Measurements from ENCODE around the gene SLC15A4.

SLC15A4 gene

GRCh38 chr12:128784030-128784760, 39.6 kb downstream of the SLC15A4 start:
- H3K4me1 Mint-ChIP-seq (ENCODE audit: low read depth), result peaks cover 21% of the 10 kb centered on the region
- H3K27me3 Mint-ChIP-seq, result no peaks in the 10 kb centered on the region
- no peak overlapping the region for H3K4me3 Mint-ChIP-seq
- no peaks in the 10 kb centered on the region for H3K36me3 Mint-ChIP-seq (ENCODE audit: low read depth)
- H3K27ac Mint-ChIP-seq, result no peak overlapping the region
- H3K9me3 Mint-ChIP-seq, result no peaks in the 10 kb centered on the region

DNA sequence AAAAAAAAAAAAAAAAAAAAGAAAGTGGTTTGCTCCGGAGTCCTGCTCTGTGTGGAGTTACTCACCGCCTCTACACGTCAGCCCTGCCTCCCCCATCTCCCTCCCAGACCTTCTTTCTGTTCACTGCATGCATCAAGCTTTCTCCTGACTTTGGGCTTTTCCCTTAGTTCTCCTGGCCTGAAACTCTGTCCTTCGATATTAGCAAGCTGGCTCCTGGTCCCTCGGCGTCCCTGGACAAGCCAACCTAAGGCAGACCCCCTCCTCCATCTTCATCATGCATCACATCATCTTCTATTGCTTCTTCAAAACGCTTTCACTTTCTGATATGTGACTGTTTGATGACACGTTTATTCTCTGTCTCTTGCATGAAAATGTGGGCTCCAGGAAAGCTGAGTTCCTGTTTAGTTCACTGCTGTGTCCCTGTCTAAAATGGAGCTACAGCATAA, 40.6 kb downstream of the SLC15A4 start:
- no peaks in the 10 kb centered on the region for H3K27me3 Mint-ChIP-seq
- peak overlapping the region; percentile 77 for H3K4me3 Mint-ChIP-seq
- H3K27ac Mint-ChIP-seq, result peak overlapping the region; percentile 95
- H3K36me3 Mint-ChIP-seq (ENCODE audit: low read depth), result no peaks in the 10 kb centered on the region
- peaks cover 20% of the 10 kb centered on the region for H3K4me1 Mint-ChIP-seq (ENCODE audit: low read depth)
- no peaks in the 10 kb centered on the region for H3K9me3 Mint-ChIP-seq

- H3K4me3 Mint-ChIP-seq, result no peak overlapping the region
- H3K36me3 Mint-ChIP-seq (ENCODE audit: low read depth), result no peaks in the 10 kb centered on the region
- no peaks in the 10 kb centered on the region for H3K27me3 Mint-ChIP-seq
- no peaks in the 10 kb centered on the region for H3K9me3 Mint-ChIP-seq
- peaks cover 20% of the 10 kb centered on the region for H3K4me1 Mint-ChIP-seq (ENCODE audit: low read depth)
- no peak overlapping the region for H3K27ac Mint-ChIP-seq
These were observed 43.9 kb downstream of the SLC15A4 start for GRCh38 chr12:128779901-128780300.

DNA sequence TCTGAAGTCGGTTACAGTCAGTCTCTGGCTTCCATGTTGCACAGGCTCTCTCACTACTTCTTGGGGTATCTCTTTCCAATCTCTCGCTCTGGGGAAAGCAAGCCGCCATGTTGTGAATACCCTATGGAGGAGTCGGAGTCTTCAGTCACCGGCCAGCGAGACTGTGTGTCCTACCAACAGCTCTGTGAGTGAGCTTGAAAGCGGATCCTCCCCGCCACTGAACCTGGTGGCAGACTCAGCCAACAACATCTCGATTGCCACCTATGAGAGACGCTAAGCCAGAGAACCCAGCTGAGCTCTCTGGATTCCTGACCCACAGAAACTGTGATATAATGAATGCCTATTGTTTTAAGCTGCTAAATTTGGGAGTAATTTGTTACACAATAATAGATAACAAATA, 51.5 kb downstream of the SLC15A4 start:
- Mint-ChIP-seq H3K4me3 (no peak overlapping the region), H3K9me3 (no peaks in the 10 kb centered on the region), H3K4me1 (ENCODE audit: low read depth) (no peaks in the 10 kb centered on the region), H3K27me3 (peaks cover 4% of the 10 kb centered on the region), H3K27ac (no peak overlapping the region), H3K36me3 (ENCODE audit: low read depth) (no peaks in the 10 kb centered on the region)

GRCh38 chr12:128771681-128772080, 52.1 kb downstream of the SLC15A4 start:
- no peak overlapping the region for H3K4me3 Mint-ChIP-seq
- no peaks in the 10 kb centered on the region for H3K36me3 Mint-ChIP-seq (ENCODE audit: low read depth)
- no peaks in the 10 kb centered on the region for H3K9me3 Mint-ChIP-seq
- H3K27me3 Mint-ChIP-seq, result peaks cover 4% of the 10 kb centered on the region
- H3K4me1 Mint-ChIP-seq (ENCODE audit: low read depth), result no peaks in the 10 kb centered on the region
- no peak overlapping the region for H3K27ac Mint-ChIP-seq

- no peak overlapping the region for H3K27ac Mint-ChIP-seq
- no peaks in the 10 kb centered on the region for H3K36me3 Mint-ChIP-seq (ENCODE audit: low read depth)
- H3K4me1 Mint-ChIP-seq (ENCODE audit: low read depth), result no peaks in the 10 kb centered on the region
These were observed 56.2 kb downstream of the SLC15A4 start for GRCh38 chr12:128767518-128767917.

GRCh38 chr12:128766738-128767501, 56.8 kb downstream of the SLC15A4 start:
- H3K36me3 Mint-ChIP-seq (ENCODE audit: low read depth), result no peaks in the 10 kb centered on the region
- no peaks in the 10 kb centered on the region for H3K9me3 Mint-ChIP-seq
- no peaks in the 10 kb centered on the region for H3K4me1 Mint-ChIP-seq (ENCODE audit: low read depth)
- no peak overlapping the region for H3K27ac Mint-ChIP-seq
- no peak overlapping the region for H3K4me3 Mint-ChIP-seq
- H3K27me3 Mint-ChIP-seq, result peaks cover 4% of the 10 kb centered on the region

More at GRCh38 chr12:128767518-128767917, 56.2 kb downstream of the SLC15A4 start:
- H3K27me3 Mint-ChIP-seq, result peaks cover 4% of the 10 kb centered on the region
- no peaks in the 10 kb centered on the region for H3K9me3 Mint-ChIP-seq
- H3K4me3 Mint-ChIP-seq, result no peak overlapping the region

GRCh38 chr12:128763395-128763794, 60.4 kb downstream of the SLC15A4 start:
- Mint-ChIP-seq H3K9me3 (no peaks in the 10 kb centered on the region), H3K4me1 (ENCODE audit: low read depth) (no peaks in the 10 kb centered on the region), H3K27ac (no peak overlapping the region)

GRCh38 chr12:128761379-128761790, 62.4 kb downstream of the SLC15A4 start:
- Mint-ChIP-seq H3K27me3 (no peaks in the 10 kb centered on the region), H3K27ac (no peak overlapping the region), H3K36me3 (ENCODE audit: low read depth) (no peaks in the 10 kb centered on the region), H3K4me3 (no peak overlapping the region), H3K9me3 (no peaks in the 10 kb centered on the region), H3K4me1 (ENCODE audit: low read depth) (no peaks in the 10 kb centered on the region)

More at GRCh38 chr12:128763395-128763794, 60.4 kb downstream of the SLC15A4 start:
- Mint-ChIP-seq H3K36me3 (ENCODE audit: low read depth) (no peaks in the 10 kb centered on the region), H3K4me3 (no peak overlapping the region), H3K27me3 (peaks cover 4% of the 10 kb centered on the region)

- no peaks in the 10 kb centered on the region for H3K27me3 Mint-ChIP-seq
- no peaks in the 10 kb centered on the region for H3K36me3 Mint-ChIP-seq (ENCODE audit: low read depth)
- no peaks in the 10 kb centered on the region for H3K4me1 Mint-ChIP-seq (ENCODE audit: low read depth)
- no peak overlapping the region for H3K27ac Mint-ChIP-seq
- peaks cover 9% of the 10 kb centered on the region for H3K9me3 Mint-ChIP-seq
- no peak overlapping the region for H3K4me3 Mint-ChIP-seq
These were observed 68.2 kb downstream of the SLC15A4 start for GRCh38 chr12:128755566-128755965.

- no peak overlapping the region for H3K4me3 Mint-ChIP-seq
These were observed 69.5 kb downstream of the SLC15A4 start for GRCh38 chr12:128754275-128754674.

DNA sequence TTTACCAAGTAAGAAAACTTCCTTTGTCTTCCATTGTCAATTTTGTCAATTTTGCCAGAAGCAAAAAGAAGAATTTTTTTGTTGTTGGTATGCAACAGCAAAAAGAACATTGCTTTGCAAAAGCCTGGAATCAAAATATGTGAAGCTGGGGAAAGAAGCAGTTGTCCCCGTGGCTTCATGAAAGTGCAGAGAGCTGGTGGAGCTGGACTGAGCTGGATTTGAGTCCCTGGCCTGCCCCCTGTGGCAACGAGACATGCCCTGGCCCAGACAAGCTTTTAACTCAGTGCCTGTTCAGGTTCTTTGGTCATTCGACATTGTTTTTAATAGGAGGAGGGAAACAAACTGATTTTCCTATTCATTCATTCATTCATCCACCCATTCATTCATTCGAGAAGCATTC, 70.3 kb downstream of the SLC15A4 start:
- Mint-ChIP-seq H3K36me3 (ENCODE audit: low read depth) (no peaks in the 10 kb centered on the region), H3K27ac (no peak overlapping the region), H3K27me3 (no peaks in the 10 kb centered on the region), H3K4me3 (no peak overlapping the region), H3K4me1 (ENCODE audit: low read depth) (no peaks in the 10 kb centered on the region), H3K9me3 (peaks cover 9% of the 10 kb centered on the region)

More at GRCh38 chr12:128754275-128754674, 69.5 kb downstream of the SLC15A4 start:
- peaks cover 9% of the 10 kb centered on the region for H3K9me3 Mint-ChIP-seq
- no peaks in the 10 kb centered on the region for H3K36me3 Mint-ChIP-seq (ENCODE audit: low read depth)
- no peaks in the 10 kb centered on the region for H3K27me3 Mint-ChIP-seq
- H3K4me1 Mint-ChIP-seq (ENCODE audit: low read depth), result no peaks in the 10 kb centered on the region
- no peak overlapping the region for H3K27ac Mint-ChIP-seq

DNA sequence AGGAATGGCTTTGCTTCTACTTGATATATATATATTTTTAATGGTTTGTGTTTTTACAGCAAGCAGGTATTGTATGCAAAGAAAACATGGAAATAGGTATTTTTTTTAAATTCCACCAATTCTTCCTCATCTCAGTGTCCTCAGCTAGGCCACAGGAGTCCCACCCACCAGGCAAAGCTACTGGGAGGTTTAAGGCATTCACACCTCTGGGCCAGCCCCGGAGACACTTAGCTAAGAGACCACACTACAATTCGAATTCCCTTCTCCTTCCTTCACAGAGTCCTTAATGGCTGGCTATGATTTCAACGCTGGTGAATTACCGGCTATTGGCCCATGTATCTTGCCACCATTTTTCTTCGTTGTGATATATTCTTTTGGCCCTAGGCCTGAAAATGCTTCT, 71.4 kb downstream of the SLC15A4 start:
- no peak overlapping the region for H3K27ac Mint-ChIP-seq
- no peaks in the 10 kb centered on the region for H3K27me3 Mint-ChIP-seq
- peaks cover 9% of the 10 kb centered on the region for H3K9me3 Mint-ChIP-seq
- no peaks in the 10 kb centered on the region for H3K4me1 Mint-ChIP-seq (ENCODE audit: low read depth)
- no peak overlapping the region for H3K4me3 Mint-ChIP-seq
- H3K36me3 Mint-ChIP-seq (ENCODE audit: low read depth), result no peaks in the 10 kb centered on the region

GRCh38 chr12:128747441-128747840, 76.3 kb downstream of the SLC15A4 start:
- peaks cover 3% of the 10 kb centered on the region for H3K4me1 Mint-ChIP-seq (ENCODE audit: low read depth)
- no peaks in the 10 kb centered on the region for H3K9me3 Mint-ChIP-seq
- H3K27ac Mint-ChIP-seq, result no peak overlapping the region
- H3K27me3 Mint-ChIP-seq, result no peaks in the 10 kb centered on the region
- no peak overlapping the region for H3K4me3 Mint-ChIP-seq
- H3K36me3 Mint-ChIP-seq (ENCODE audit: low read depth), result no peaks in the 10 kb centered on the region
